ENCODE measurements around the gene NAV3. TPM values are rescaled to one million over a fixed set of nuclear protein-coding genes. Genes with fewer than 3 reads are reported as not detected.

NAV3 gene
- total and polyA plus RNA-seq, 2 of the 4 experiments (the other 2 are of a cell fraction), result 25.5 to 106 TPM

GRCh38 chr12:78009031-78009430, 178.3 kb downstream of the NAV3 start:
- intact Hi-C loops (cut with micrococcal nuclease), result no loop called here
- no CpG with 5 or more reads among the region's 3 CpGs for WGBS, 2 experiments (ENCODE audit: extremely low coverage in 2 of 2, insufficient read length in 1 of 2)
- Histone ChIP-seq H3K56ac (ENCODE audit: extremely low read depth, insufficient read depth, low read length) (no peak overlapping the region), H3K4me1 (ENCODE audit: control insufficient read depth, insufficient read depth, low read length) (no peaks in the 10 kb centered on the region), H2BK120ac (ENCODE audit: low read depth, low read length) (no peak overlapping the region), H3K79me1 (ENCODE audit: low read depth in 1 of 2, low read length in 2 of 2) (peaks cover 31 to 63% of the 10 kb centered on the region in 2 experiments), H2BK15ac (ENCODE audit: low read depth, low read length) (no peak overlapping the region), H3K4me2 (ENCODE audit: low read depth, low read length) (no peak overlapping the region), H4K8ac (ENCODE audit: low read depth in 2 of 2, low read length in 2 of 2) (no peak overlapping the region), H2AK5ac (ENCODE audit: low read depth, low read length) (no peak overlapping the region), H3K4ac (ENCODE audit: low read depth, low read length) (no peak overlapping the region), H3K18ac (ENCODE audit: low read depth, low read length) (no peak overlapping the region), H2AFZ (replicated peaks; ENCODE audit: low read length, poor library complexity) (no peak overlapping the region), H4K91ac (ENCODE audit: insufficient read depth, low read depth, low read length) (no peak overlapping the region), H3K14ac (replicated peaks; ENCODE audit: low read depth, low read length) (no peak overlapping the region; the same call in 1 of the 2 replicates), H2BK5ac (ENCODE audit: low read depth, low read length, poor library complexity, severe bottlenecking) (no peak overlapping the region), H3K27me3 (ENCODE audit: control insufficient read depth, insufficient read depth, low read length) (no peaks in the 10 kb centered on the region), H4K20me1 (ENCODE audit: insufficient read depth, low read length) (peaks cover 16% of the 10 kb centered on the region; the same call in 1 of the 2 replicates), H4K5ac (ENCODE audit: low read depth, low read length) (no peak overlapping the region), H3K9me3 (ENCODE audit: control insufficient read depth, insufficient read depth, low read length) (no peaks in the 10 kb centered on the region), H3K27ac (ENCODE audit: insufficient read depth, low read length) (no peak overlapping the region), H3K9me1 (ENCODE audit: insufficient read depth, low read length) (peaks cover 16% of the 10 kb centered on the region), H2AK9ac (replicated peaks; ENCODE audit: low read depth, low read length, poor library complexity) (no peak overlapping the region), H3K23ac (ENCODE audit: low read depth, low read length) (no peak overlapping the region; the same call in 1 of the 2 replicates), H2BK20ac (ENCODE audit: low read depth, low read length) (no peak overlapping the region), H3K36me3 (ENCODE audit: control insufficient read depth, insufficient read depth, low read length) (peaks cover 6% of the 10 kb centered on the region), H3K9ac (ENCODE audit: low read depth, low read length) (no peak overlapping the region), H3K4me3 (ENCODE audit: insufficient read depth, low read depth, low read length) (no peak overlapping the region)
- DNase-seq (no peak), ATAC-seq (ENCODE audit: low read depth) (no peak)
- no TSS peak for BruUV-seq (replicated peaks)
- dilution Hi-C loops (cut with HindIII; ENCODE audit: low sequenced_read_pairs, unreplicated experiment), result no loop called here
- ChIA-PET POLR2A (ENCODE audit: unreplicated experiment) (no interaction called here), CTCF (interaction anchor here (0.6 to 1.5 kb wide), 2 partner anchors 11 to 52 kb away, joined by 3 to 4 read pairs; no protein-coding TSS in a partner anchor)
- TF ChIP-seq MAZ (IDR thresholded peaks at IDR 0.05; ENCODE audit: borderline replicate concordance, low read depth, low read length), result no peak
- TF ChIP-seq BHLHE40 (IDR thresholded peaks at IDR 0.05; ENCODE audit: low read depth, low read length), result no peak
- TF ChIP-seq MAFK (IDR thresholded peaks at IDR 0.05; ENCODE audit: low read depth, low read length), result no peak
- no peak for TF ChIP-seq SMC3 (IDR thresholded peaks at IDR 0.05; ENCODE audit: low read depth, low read length)
- no peak for TF ChIP-seq NFE2L2 (IDR thresholded peaks at IDR 0.05; ENCODE audit: low read depth, low read length)
- no peak for TF ChIP-seq CHD1 (IDR thresholded peaks at IDR 0.05; ENCODE audit: low read depth, low read length)
- no peak for TF ChIP-seq MXI1 (IDR thresholded peaks at IDR 0.05; ENCODE audit: borderline replicate concordance, low read depth, low read length)
- TF ChIP-seq FOS (IDR thresholded peaks at IDR 0.05; ENCODE audit: low read depth, low read length), result no peak
- no peak for TF ChIP-seq CTCF (conservative IDR thresholded peaks at IDR 0.05; ENCODE audit: low read depth, low read length)
- no peak for TF ChIP-seq RFX5 (IDR thresholded peaks at IDR 0.05; ENCODE audit: low read depth, low read length)
- TF ChIP-seq ELK1 (IDR thresholded peaks at IDR 0.05; ENCODE audit: borderline replicate concordance, low read depth, low read length), result no peak
- no peak for TF ChIP-seq USF2 (IDR thresholded peaks at IDR 0.05; ENCODE audit: low read depth, low read length)
- no peak for TF ChIP-seq POLR2A (IDR thresholded peaks at IDR 0.05; ENCODE audit: low read depth, low read length)
- no peak for TF ChIP-seq RCOR1 (IDR thresholded peaks at IDR 0.05; ENCODE audit: insufficient replicate concordance, low read length)
- TF ChIP-seq CEBPB (IDR thresholded peaks at IDR 0.05; ENCODE audit: low read depth, low read length), result no peak
- TF ChIP-seq RAD21 (IDR thresholded peaks at IDR 0.05; ENCODE audit: low read length), result no peak
- in situ Hi-C loops (cut with MboI; ENCODE audit: low sequenced_read_pairs), result loop anchor here (10.0 kb wide), 1 partner anchor 106 kb away; no protein-coding TSS in a partner anchor

Data from IMR-90 (cell line).